Hypothalamus (tissue), 51 donors: ENCODE results near the gene LAMP2.

Experiments
- DNase-seq, 51 donors: peaks; one replicate each; lab custom pipeline; 2025; lab: John Stamatoyannopoulos, UW

LAMP2 gene

DNA sequence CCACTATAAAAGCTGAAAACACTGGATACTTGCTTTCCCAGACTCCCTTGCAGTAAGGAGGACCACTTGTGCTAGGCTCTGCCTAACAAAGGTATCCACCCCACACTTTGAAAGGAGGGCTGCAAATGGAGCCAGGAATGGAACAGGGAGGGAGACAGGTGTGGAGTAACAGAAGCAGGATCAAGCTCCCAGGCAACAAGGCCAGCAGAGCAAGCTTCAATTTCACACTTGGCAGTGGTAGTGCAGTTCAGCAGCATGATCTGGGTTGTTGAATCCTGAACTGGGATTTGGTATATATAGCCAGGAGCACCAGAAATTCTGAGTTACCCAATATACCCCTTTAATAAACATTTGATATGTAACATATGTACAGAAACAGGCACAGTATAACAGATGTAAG lies 9.8 kb downstream of the LAMP2 start:
- no peak for DNase-seq

DNA sequence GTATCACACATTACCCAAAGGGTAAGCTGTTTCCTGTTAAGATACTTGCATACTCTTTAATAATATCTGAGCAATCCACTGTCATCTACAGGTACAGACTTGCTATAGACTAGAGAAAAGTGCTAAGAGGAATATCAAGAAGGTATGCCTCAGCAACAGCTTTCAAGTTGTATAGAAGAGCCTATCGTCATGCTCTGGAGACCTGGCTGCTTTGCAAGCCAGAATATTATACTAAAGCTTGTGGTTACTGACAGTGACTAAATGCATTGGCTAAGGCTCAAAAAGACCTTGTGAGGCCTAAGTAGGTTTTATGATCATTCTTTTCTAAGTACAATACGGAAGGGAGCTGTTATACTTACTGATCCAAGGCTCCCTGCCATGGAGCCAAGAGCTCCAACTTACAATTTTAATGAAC lies 11.3 kb downstream of the LAMP2 start:
- DNase-seq: no peak

DNA sequence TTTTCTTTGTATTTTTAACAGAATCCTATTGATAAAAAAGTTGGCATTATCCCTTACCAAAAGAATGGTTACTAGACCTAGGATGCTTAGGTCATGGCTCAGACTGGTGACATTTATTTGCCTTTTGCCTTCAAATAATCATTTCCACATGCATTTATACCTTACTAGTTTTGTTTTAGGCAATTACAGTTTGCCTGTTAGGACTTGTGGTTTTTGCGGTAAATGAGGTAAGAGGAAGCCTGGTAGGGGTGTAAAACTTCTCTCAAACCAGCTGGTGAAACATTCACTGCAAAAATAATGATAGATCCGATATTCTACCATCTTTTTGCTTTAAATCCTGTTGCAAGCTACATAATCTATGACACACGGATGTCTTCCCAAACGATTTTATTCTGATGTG lies 12.1 kb downstream of the LAMP2 start:
- no peak for DNase-seq

- DNase-seq: no peak
Measured at GRCh38 chrX:120453985-120454384, 15.1 kb downstream of the LAMP2 start.

- peak in 14 of 51 donors; percentile 0 to 10 (median 4) for DNase-seq
Measured at GRCh38 chrX:120452131-120452530, 17.0 kb downstream of the LAMP2 start.

GRCh38 chrX:120450163-120450562 lies 18.9 kb downstream of the LAMP2 start:
- no peak for DNase-seq

GRCh38 chrX:120446498-120446897 lies 22.6 kb downstream of the LAMP2 start:
- peak in 2 of 51 donors; percentile 2 to 13 for DNase-seq

GRCh38 chrX:120439921-120440320 lies 29.2 kb downstream of the LAMP2 start:
- no peak for DNase-seq

GRCh38 chrX:120429776-120430540 lies 39.1 kb downstream of the LAMP2 start:
- no peak for DNase-seq

GRCh38 chrX:120428309-120428708 lies 40.8 kb downstream of the LAMP2 start:
- no peak for DNase-seq

DNA sequence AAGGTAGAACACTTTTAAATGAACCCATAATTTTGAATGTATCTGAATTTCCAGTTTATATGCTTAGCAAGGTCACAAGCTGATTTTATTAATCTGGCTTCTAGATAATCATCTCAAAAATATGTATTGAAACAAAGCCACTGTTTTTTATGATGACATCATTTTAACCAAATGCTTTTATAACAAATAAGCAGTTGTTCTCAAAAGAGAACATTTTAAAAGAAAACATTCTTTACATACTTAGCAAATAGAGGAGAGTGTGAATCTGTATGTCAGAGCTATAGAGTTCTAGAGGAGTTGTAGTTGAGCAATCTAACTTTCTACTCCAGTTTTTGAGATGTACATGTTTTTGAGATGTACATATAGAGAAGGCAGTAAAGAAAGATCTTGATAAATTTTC lies 42.5 kb downstream of the LAMP2 start:
- no peak for DNase-seq

- no peak for DNase-seq
Measured at GRCh38 chrX:120419463-120419862, 49.6 kb downstream of the LAMP2 start.

DNA sequence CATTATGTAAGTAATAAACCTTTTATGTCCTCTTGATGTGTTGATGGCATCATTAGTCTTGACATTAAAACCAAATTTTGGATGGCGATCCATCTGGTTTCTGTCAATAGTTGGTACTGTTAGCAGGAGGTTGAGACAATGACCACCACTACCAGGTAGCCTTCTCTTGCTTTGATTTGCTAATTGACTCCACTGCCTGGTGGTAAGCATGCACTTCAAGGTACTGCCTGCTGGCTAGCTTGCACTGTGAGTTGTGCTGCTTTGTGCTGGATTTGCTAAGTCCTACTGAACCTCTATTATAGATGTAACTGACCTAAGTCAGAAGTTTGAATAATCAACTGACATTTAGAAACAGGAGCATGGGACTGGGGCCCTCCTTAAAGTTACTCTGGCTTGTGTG lies 60.9 kb downstream of the LAMP2 start:
- DNase-seq: no peak

DNA sequence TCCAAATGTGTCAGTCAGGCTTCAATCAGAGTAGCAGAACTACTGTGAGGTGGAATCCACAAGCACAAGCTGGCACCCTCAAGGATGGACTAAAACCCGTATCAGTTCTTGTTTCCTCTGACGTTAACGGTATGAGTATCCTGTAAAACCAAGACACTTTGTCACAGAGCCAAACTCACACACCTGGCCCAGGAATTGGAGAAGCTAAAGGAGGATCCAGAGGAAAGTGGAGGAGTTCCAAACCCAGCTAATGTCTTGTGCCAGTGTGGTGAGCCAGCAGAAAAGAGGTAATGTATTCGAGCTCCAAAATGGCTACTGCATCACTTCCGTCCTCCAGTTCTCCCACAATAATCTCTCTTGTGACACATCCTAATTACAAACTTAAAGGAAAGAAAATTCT lies 62.5 kb downstream of the LAMP2 start:
- no peak for DNase-seq

DNA sequence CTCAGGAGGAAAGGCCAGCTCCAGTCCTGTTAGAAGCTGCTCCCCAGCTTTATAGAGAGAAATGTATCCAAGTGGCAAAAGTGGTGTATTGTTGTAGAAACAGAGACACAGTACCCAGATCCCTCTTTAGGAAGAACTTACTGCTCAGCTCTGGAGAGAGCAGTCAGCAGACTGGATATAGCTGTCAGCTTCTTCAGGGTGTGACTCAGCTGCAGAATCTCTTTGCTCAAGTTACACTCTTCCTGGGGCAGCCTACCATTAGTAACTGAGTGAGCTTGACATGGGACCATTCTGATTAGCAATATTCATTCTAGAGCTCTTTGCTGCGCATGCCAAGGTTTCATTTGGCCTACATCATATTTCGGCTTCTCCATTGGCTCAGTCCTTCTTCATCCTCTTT lies 66.7 kb downstream of the LAMP2 start:
- DNase-seq: no peak

- DNase-seq: no peak
Measured at GRCh38 chrX:120401301-120401700, 67.8 kb downstream of the LAMP2 start.

DNA sequence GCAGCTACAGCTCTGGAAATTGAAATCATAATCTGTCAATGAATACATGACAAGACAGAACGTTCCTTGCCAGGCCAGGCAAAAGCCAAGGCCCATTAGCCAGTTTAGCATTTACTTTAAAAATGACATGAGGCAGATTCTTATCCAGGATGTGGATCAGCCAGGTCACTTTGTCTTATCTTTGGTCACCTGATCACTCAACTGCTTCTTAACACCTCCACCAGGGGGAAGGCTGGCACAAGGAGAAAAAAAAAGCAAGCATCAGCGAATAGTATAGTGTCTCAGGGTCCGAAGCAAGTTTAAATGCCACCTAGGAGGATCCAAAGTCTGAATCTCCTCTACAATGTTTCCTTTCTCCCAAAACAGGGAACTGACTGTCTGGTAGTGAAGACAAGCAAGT lies 88.4 kb downstream of the LAMP2 start:
- DNase-seq: no peak

DNA sequence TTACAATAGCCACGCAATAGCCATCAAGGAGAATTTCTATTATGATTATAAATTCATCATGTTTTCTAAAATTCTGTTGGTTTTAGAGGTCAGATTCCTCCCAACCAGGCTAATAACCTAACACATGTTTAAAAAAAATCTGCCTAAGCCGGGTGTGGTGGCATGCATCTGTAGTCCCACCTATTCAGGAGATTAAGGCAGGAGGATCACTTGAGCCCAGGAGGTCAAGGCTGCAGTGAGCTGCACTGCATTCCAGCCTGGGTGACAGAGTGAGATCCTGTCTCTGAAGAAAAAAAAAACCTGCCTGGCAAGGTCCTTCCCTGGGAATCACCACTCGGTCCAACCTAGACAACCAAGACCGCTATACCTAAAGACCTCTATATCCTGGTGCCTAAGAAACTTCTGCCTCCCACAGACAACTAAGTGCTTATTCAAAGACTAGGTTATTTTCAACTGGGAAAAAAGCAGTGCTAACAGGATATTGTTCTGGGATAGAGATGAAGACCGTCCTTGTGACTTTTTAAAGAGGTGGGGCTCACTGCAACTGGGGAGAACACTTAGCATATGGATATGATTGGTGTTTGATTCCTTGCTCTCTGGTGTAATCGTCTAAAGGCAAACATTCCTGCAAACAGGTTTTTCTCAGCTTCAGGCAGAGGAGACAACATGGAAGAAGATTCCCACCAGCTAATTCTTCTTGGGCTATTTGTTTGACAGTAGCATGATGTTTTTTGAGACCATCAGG lies 89.0 kb downstream of the LAMP2 start:
- no peak for DNase-seq

- DNase-seq: no peak
Measured at GRCh38 chrX:120378570-120378969, 90.5 kb downstream of the LAMP2 start.
